ENCODE data around the gene HGF.
"Not testable (repeated sequence)": the region's sequence is repeated elsewhere in the genome, so short reads cannot be mapped to it uniquely, and the experiment has no call there.

The HGF gene

DNA sequence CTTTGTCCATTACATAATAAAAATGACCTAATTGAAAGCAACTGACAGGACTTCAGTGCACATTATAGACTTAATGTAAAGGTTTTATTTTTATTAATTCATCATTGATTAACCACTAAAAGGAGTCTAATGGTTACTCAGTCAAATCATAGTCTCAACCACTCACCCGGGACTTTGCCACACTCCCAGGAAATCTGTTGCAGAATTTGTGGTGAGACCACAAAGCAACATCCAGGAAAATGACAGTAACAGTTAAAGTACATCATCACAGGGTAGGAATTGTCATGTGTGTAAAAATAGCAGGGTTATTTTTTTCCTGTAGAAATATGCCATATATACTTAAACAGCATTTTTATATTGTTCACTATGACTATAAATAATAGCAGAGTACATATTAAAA is 6.3 kb upstream of the HGF start:
- DNase-seq (ENCODE audit: low read depth) = peak; percentile 35

GRCh38 chr7:81775560-81775959 is 5.7 kb upstream of the HGF start:
- DNase-seq (ENCODE audit: low read depth) = no peak

GRCh38 chr7:81774551-81774950 is 4.7 kb upstream of the HGF start:
- DNase-seq (ENCODE audit: low read depth) = no peak

DNA sequence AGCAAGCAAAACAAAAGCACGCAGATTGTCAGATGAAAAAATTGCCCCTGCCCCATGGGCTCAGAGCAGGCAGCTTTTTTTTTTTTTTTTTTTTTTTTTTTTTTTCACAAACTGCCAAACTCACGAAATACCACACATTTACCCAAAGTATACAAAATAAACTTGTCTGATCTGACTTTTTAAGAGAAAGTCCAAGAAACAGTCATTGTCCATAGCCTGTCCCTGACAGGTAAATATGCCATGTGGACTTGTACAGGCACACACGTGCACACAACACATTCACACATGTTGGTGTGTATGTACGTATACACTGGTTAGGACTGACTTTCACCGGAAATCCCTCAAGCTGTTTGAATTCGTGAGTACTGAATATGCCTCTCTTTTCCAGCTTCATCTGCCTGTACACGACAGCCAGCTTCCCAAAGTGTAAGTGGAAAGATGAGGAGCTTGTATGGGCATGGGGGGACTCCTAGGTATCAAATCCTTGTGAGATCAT is 929 bp upstream of the HGF start:
- no peak for DNase-seq (ENCODE audit: low read depth)

- DNase-seq (ENCODE audit: low read depth) = no peak
Observed at GRCh38 chr7:81768951-81769778, 682 bp downstream of the HGF start.

DNA sequence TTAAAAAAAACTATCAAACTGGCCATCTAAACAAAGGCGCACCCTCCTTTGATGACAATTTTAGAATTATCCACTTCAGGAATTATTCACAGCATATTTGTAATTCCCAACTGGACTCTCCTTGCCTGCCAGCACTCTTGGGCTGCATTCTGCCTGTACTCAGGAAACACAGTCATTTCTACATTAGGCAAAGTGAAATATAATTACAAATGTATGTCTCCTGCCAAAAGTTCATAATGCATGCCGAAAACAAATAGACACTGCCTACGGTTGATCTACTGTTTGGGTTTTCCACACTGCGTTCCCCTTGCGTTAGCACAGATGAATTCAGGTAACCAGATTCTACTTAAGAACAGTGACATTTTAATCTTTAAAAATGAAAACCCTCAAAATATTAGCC is 1.9 kb downstream of the HGF start:
- DNase-seq (ENCODE audit: low read depth) = no peak

- DNase-seq (ENCODE audit: low read depth) = no peak
Observed at GRCh38 chr7:81761821-81762220, 8.0 kb downstream of the HGF start.

DNA sequence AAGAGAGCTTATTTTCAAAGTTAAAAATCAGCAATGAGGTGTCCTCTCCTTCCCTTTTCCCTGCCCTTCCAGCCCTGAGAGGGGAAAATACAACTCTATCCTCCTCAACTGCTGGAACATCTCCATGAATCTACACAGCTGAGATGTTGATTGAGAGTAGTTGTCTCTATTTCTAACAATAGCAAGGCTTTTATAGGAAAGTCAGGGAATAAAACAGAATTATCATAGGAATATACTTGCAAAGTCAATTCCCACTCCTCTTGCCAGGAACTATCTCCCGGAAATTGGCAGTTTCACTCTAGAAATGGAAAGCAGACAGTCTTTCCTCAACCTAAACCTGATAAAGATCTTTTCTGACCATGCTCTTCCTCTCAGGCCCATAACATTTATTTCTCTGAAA is 8.8 kb downstream of the HGF start:
- no peak for DNase-seq (ENCODE audit: low read depth)

DNA sequence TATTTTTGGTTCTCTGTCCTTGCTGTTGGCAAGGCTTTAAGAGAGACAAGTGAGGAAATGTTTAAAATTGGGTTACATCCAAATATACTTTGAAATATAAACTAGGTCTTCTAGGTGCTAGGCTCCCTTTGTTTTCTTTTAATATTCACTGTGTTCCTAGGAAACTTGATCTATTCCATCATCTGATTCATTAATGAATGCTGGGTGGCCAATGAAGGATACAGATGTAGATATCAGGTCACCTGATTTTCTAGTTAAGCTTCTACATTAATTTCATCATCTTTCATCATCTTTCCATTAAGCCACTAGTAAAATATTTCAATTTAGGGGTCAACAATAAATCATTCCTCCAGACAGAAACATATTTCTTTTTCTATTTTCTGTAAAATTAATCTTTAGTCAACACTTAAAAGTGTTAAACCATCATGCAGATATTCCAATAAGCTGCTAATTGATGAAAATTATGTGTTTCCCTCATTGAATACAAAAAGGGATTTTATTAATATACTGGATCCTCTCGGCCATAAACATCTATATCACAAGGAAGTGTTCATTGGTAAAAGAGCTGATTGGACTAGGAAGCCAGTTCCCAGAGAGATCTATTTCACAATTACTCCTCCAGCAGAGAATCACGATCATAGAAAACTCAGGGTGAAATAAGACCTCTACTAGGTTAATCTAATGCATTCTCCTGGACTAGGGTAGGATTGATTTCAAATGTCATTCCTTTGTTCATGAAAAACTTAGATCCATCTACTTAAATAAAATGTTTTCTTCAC is 14.7 kb downstream of the HGF start:
- DNase-seq (ENCODE audit: low read depth) = no peak

GRCh38 chr7:81753392-81753791 is 16.5 kb downstream of the HGF start:
- DNase-seq (ENCODE audit: low read depth) = no peak

DNA sequence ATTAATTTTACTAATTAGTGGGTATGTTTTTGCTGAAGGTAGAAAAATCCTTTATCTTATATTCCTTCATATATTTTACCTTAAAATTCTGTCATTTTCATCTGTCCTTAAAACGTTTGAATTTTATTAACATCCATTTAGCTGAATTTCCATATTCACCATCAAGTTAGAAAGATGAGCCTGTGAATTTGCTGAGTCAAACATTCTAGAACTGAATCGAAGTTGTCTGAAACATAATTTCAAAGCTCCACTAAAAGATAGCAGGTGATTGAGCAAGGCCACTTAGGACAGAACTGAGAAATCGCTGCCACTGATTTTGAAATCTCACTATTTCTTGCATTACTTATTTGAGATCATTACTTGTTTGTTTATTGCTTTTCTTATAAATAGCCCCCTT is 17.5 kb downstream of the HGF start:
- DNase-seq (ENCODE audit: low read depth) = peak; percentile 42

DNA sequence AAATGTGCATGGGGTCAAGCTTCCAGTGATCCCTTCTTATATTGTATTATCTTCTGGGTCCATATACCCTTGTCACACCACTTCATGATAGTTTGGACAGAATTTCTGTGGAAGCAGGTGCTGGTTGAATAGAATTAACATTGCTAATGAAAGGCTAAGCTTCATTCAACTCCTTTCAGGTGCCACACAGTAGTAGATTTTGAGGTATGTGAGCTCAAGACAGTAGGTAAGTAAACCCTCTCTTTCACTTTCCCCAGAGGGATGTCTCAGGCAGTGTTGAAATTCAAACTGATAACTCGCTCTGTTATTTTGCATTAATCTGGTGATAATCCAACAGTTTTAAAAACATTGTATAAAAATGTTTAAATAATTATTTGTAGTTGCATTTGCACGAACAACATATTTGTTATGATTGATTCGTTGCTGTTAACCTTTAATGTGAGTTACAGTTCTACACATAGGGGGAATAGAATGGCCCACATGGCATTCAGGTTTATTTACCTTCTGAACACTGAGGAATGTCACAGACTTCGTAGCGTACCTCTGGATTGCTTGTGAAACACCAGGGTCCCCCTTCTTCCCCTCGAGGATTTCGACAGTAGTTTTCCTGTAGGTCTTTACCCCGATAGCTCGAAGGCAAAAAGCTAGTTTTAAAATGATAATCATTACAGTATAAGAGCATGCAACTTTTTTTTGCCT is 18.1 kb downstream of the HGF start:
- no peak for DNase-seq (ENCODE audit: low read depth)

GRCh38 chr7:81745637-81746036 is 24.2 kb downstream of the HGF start:
- no peak for DNase-seq (ENCODE audit: low read depth)

GRCh38 chr7:81744389-81744788 is 25.5 kb downstream of the HGF start:
- no peak for DNase-seq (ENCODE audit: low read depth)

- DNase-seq (ENCODE audit: low read depth) = no peak
Observed at GRCh38 chr7:81743665-81744064, 26.2 kb downstream of the HGF start.

DNA sequence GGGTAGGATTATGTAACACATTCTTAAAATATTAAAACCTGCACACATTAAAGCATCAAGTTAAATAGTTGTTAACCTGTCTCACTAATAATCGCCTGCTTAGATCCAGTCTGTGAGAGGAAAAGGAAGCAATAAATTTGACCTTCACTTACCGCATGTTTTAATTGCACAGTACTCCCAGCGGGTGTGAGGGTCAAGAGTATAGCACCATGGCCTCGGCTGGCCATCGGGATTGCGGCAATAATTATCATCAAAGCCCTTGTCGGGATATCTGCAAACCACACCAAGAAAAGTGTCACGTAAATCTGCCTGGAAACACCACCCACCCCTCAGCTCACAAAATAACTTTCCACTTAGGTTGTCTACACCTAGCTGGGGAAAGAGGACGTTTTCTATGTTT is 26.6 kb downstream of the HGF start:
- DNase-seq (ENCODE audit: low read depth) = no peak

DNA sequence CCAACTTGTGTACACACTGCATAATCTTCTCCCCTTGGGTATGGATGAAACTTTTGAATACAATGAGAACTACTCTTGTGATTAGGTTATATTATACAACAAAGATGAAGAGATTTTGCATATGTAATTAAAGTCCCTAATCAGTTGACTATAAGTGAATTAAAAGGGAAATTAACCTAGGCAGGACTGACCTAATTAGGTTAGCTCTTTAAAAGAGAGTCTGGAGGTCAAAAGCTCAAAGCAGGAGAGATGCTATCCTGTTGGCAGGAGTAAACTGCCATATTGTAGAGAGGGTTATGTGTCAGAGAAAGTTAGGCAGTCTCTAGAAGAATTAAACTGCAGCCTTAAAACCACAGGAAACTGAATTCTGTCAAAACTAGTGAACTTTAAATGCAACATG is 29.4 kb downstream of the HGF start:
- DNase-seq (ENCODE audit: low read depth) = no peak

DNA sequence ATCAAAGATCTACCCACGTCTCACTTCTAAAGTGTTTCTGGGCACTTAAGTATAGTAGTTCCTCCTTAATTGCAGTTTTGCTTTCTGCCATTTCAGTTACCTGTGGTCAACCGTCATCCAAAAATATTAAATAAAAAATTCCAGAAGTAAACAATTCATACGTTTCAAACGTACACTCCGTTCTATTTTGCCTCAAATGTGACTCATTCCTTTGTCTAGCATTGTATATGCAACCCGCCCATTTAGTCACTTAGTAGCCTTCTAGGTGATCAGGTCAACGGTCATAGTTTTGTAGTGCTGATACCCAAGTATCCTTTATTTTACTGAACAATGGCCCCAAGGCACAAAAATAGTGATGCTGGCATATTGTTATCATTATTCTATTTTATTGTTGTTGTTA is 33.8 kb downstream of the HGF start:
- peak; percentile 8 for DNase-seq (ENCODE audit: low read depth)

- DNase-seq (ENCODE audit: low read depth) = peak; percentile 67
Observed at GRCh38 chr7:81725812-81726127, 44.1 kb downstream of the HGF start.

DNA sequence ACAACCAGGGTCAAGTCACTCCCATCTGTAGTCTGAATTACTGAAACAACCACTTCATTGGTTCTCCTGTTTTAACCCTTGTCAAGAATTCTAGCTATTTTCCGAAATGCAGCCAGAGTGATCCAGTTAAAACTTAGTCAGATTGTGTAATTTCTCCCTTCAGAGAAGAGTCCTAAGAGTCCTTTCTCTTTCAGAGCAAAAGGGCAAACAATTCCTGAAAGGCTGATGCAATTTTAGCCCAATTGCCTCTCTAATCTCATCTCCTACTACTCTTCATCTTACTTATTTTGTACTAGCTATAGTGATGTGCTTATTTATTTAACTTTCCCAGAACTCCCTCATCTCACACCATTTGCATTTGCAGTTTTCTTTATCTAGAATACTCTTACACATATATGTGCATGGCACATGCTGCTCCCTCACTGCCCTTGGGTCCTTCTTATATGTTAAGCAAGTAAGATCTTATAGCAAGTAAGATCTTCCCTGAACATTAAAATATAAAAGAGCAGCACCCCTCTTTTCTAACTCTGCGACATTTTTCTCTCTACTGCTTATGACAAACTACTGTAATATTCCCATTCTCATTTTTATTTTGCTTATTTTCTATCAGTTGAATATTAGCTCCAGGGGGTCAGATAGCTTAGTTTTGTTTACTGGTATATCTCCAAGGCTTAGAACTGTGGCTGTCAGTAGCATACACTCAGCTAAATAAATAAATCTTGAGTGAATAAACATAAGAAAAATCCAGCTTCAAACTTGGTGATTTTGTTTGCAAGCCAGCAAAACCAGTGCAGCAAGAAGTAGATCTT is 44.6 kb downstream of the HGF start:
- no peak for DNase-seq (ENCODE audit: low read depth)

GRCh38 chr7:81722250-81722649 is 47.6 kb downstream of the HGF start:
- not testable (repeated sequence) for DNase-seq (ENCODE audit: low read depth)

DNA sequence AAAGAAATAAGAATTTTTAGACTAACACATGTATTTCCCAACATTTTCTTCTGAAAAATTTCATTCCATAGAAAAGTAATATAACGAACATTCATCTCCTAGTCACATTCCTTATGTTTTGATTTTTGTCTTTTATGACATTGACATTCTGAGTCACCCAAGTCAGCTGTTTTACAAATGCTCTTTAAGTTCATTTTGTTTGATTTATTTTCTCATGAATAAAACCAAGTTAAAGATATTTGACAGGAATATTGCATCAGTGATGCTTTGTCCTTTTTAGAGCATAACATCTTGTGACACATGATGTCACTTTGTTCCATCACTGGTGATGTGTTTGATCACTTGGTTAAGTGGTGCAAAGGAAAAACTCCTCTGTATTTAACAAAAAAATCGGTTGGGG is 48.4 kb downstream of the HGF start:
- DNase-seq (ENCODE audit: low read depth) = no peak
